ENCODE results near the gene PTPRG.

- no peak for TF ChIP-seq CTCF (IDR thresholded peaks at IDR 0.05)
- no peak for TF ChIP-seq SIN3A (IDR thresholded peaks at IDR 0.05; ENCODE audit: borderline replicate concordance, insufficient read depth, low read depth, low read length)
Measured at GRCh38 chr3:61774279-61774890, 213.0 kb downstream of the PTPRG start.

Data from Panc1 (cell line).